ENCODE results near the gene SLC7A7. TPM values are rescaled to one million over a fixed set of nuclear protein-coding genes. Genes with fewer than 3 reads are reported as not detected.

Gene SLC7A7
- total and polyA plus RNA-seq, 2 of the 13 experiments (the other 11 are each of a cell fraction or from before 2014, with no cell fraction given), result 0.13 to 0.63 TPM

DNA sequence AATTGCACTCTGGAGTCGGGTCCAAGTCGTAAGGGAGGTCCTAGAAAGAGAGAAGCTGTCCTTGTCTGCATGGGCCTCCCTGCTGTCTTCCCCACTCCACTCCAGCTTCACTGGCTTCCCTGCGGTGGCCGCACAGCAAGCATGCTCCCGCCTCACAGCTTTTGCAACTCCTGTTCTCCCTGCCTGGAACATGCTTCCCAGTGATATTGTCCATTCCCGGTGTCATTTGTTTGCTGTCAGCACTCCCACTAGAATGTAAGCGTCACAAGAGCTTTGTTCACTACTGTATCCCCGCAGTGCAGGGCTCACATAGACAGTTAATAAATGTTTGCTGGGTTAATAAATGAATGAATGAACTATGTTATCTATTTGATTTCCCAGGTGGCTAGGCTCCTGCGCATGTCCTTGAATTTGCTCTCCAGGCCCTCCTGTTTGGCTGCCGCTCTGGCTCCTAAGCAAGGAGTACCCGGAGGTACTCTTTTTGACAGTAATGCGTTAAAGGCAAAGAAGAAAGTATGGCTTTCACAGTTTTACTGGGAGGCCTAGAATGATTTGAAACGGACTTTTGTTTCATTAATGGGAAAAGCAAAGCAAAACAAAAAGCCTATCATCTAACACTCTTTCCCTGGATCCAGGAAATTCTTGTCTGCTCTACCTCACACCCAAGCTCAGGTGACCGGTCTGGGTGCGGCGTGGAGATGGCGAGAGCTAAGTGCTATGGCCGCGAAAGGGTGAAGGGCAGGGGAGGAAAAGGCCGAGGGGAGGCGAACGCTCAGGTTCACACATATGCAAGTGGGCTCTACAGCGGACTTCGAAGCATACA, 6.2 kb upstream of the SLC7A7 start (continued):
- TF ChIP-seq RFXAP (CRISPR knock-in tag; IDR thresholded peaks at IDR 0.05; ENCODE audit: borderline replicate concordance) (peak; percentile 73; the same call in 1 of the 2 replicates), ZFP36L2 (CRISPR knock-in tag; IDR thresholded peaks at IDR 0.05) (no peak), TBX2 (CRISPR knock-in tag; IDR thresholded peaks at IDR 0.05; ENCODE audit: borderline replicate concordance) (peak; percentile 64; the same call in 1 of the 2 replicates), GATAD1 (CRISPR knock-in tag; IDR thresholded peaks at IDR 0.05) (peak; percentile 66), ATF1 (CRISPR knock-in tag; IDR thresholded peaks at IDR 0.05) (no peak), SRSF1 (optimal IDR thresholded peaks at IDR 0.05; ENCODE audit: low read depth, low read length) (no peak), ZNF337 (CRISPR knock-in tag; IDR thresholded peaks at IDR 0.05; ENCODE audit: borderline replicate concordance, low read depth) (no peak), ZNF225 (CRISPR knock-in tag; IDR thresholded peaks at IDR 0.05) (peak; percentile 97), ZNF205 (CRISPR knock-in tag; IDR thresholded peaks at IDR 0.05) (peak; percentile 24; the same call in 1 of the 2 replicates), FOXK2 (IDR thresholded peaks at IDR 0.05) (no peak), JUNB (CRISPR knock-in tag; IDR thresholded peaks at IDR 0.05; ENCODE audit: borderline replicate concordance) (no peak; the same call in 1 of the 2 replicates), NFE2L2 (IDR thresholded peaks at IDR 0.05; ENCODE audit: low read length) (no peak), JUND (CRISPR knock-in tag; IDR thresholded peaks at IDR 0.05) (no peak; the same call in 1 of the 2 replicates), KAT7 (CRISPR knock-in tag; IDR thresholded peaks at IDR 0.05; ENCODE audit: borderline replicate concordance) (no peak), ZNF629 (CRISPR knock-in tag; conservative IDR thresholded peaks at IDR 0.05) (no peak), RFX1 (IDR thresholded peaks at IDR 0.05) (no peak), NBN (conservative IDR thresholded peaks at IDR 0.05) (no peak), ZNF530 (CRISPR knock-in tag; IDR thresholded peaks at IDR 0.05; ENCODE audit: low read depth) (no peak), ZNF207 (IDR thresholded peaks at IDR 0.05; ENCODE audit: borderline replicate concordance) (no peak), ZSCAN31 (CRISPR knock-in tag; IDR thresholded peaks at IDR 0.05; ENCODE audit: low read depth) (peak; percentile 88; the same call in 1 of the 2 replicates), FOXA1 (IDR thresholded peaks at IDR 0.05) (no peak), FOXA1 (CRISPR knock-in tag; IDR thresholded peaks at IDR 0.05) (peak; percentile 35; the same call in 1 of the 2 replicates), ZNF563 (CRISPR knock-in tag; IDR thresholded peaks at IDR 0.05) (peak; percentile 94; the same call in 1 of the 2 replicates), NR2F6 (IDR thresholded peaks at IDR 0.05) (no peak), NR2F6 (CRISPR knock-in tag; IDR thresholded peaks at IDR 0.05) (peak; percentile 75)
- TF ChIP-seq, protein P1, sequence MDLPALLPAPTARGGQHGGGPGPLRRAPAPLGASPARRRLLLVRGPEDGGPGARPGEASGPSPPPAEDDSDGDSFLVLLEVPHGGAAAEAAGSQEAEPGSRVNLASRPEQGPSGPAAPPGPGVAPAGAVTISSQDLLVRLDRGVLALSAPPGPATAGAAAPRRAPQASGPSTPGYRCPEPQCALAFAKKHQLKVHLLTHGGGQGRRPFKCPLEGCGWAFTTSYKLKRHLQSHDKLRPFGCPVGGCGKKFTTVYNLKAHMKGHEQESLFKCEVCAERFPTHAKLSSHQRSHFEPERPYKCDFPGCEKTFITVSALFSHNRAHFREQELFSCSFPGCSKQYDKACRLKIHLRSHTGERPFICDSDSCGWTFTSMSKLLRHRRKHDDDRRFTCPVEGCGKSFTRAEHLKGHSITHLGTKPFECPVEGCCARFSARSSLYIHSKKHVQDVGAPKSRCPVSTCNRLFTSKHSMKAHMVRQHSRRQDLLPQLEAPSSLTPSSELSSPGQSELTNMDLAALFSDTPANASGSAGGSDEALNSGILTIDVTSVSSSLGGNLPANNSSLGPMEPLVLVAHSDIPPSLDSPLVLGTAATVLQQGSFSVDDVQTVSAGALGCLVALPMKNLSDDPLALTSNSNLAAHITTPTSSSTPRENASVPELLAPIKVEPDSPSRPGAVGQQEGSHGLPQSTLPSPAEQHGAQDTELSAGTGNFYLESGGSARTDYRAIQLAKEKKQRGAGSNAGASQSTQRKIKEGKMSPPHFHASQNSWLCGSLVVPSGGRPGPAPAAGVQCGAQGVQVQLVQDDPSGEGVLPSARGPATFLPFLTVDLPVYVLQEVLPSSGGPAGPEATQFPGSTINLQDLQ (CRISPR knock-in tag; IDR thresholded peaks at IDR 0.05), result peak; percentile 75; the same call in 1 of the 2 replicates
- TF ChIP-seq, protein P2, sequence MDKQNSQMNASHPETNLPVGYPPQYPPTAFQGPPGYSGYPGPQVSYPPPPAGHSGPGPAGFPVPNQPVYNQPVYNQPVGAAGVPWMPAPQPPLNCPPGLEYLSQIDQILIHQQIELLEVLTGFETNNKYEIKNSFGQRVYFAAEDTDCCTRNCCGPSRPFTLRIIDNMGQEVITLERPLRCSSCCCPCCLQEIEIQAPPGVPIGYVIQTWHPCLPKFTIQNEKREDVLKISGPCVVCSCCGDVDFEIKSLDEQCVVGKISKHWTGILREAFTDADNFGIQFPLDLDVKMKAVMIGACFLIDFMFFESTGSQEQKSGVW (CRISPR knock-in tag; IDR thresholded peaks at IDR 0.05; ENCODE audit: borderline replicate concordance), result no peak; the same call in 1 of the 2 replicates
- TF ChIP-seq, protein P3, sequence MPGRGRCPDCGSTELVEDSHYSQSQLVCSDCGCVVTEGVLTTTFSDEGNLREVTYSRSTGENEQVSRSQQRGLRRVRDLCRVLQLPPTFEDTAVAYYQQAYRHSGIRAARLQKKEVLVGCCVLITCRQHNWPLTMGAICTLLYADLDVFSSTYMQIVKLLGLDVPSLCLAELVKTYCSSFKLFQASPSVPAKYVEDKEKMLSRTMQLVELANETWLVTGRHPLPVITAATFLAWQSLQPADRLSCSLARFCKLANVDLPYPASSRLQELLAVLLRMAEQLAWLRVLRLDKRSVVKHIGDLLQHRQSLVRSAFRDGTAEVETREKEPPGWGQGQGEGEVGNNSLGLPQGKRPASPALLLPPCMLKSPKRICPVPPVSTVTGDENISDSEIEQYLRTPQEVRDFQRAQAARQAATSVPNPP (CRISPR knock-in tag; IDR thresholded peaks at IDR 0.05), result peak; percentile 50; the same call in 1 of the 2 replicates

Measured in HepG2 (cell line).